ENCODE results near the gene MICAL2.

- TF ChIP-seq CTCF (IDR thresholded peaks at IDR 0.05) (no peak), ZFX (IDR thresholded peaks at IDR 0.05; ENCODE audit: borderline replicate concordance) (no peak)
Measured at GRCh38 chr11:12226093-12226492, 115.7 kb downstream of the MICAL2 start.

Measured in 22Rv1 (cell line).